H1 (cell line): ENCODE results near the gene UBXN4. TPM values are rescaled to one million over a fixed set of nuclear protein-coding genes. Genes with fewer than 3 reads are reported as not detected.

Experiments
- EGR1 ChIP-seq: IDR thresholded peaks from 2 replicates; pipeline ENCODE4 v1.6.1; 2011; ENCODE audit warnings: low read depth, low read length, borderline replicate concordance
- RBBP5 ChIP-seq: IDR thresholded peaks from 2 replicates; pipeline ENCODE4 v1.7.1; 2012; ENCODE audit warnings: low read depth, mild to moderate bottlenecking, inconsistent platforms, low read length, moderate library complexity, borderline replicate concordance
- TAF7 ChIP-seq: optimal IDR thresholded peaks from 2 replicates; pipeline ENCODE3; 2011; ENCODE audit warnings: low read depth, mild to moderate bottlenecking, inconsistent platforms, low read length, moderate library complexity, borderline replicate concordance
- polyA plus RNA-seq, 7 experiments: library from polyadenylated mRNA; depleted of rRNA in 3 of 7; stranded (reverse) in 5 of 7; unstranded in 2 of 7; fragments of >200 nt in 5 of 7; fragments of 200-250 nt in 2 of 7; gene quantifications; 1 replicate in 5 of 7; 2 replicates in 1 of 7; 4 replicates in 1 of 7; pipeline versions ENCODE4 v1.2.1 to v1.2.3, GENCODE V29; 2011 to 2013; ENCODE audit warnings: missing spikeins in 2 of 7, mixed read lengths in 2 of 7
- total RNA-seq: library from RNA; stranded (reverse); fragmentation: NEBNext Ultra II Directional; extraction: Animal tissue kit (Norgen Biotek cat#: 25700); gene quantifications from 2 replicates; pipeline ENCODE4 v1.2.1, GENCODE V29; 2021

The UBXN4 gene
- total and polyA plus RNA-seq, 2 of the 8 experiments (the other 6 are each of a cell fraction or from before 2014, with no cell fraction given): 20.1 to 64.2 TPM

DNA sequence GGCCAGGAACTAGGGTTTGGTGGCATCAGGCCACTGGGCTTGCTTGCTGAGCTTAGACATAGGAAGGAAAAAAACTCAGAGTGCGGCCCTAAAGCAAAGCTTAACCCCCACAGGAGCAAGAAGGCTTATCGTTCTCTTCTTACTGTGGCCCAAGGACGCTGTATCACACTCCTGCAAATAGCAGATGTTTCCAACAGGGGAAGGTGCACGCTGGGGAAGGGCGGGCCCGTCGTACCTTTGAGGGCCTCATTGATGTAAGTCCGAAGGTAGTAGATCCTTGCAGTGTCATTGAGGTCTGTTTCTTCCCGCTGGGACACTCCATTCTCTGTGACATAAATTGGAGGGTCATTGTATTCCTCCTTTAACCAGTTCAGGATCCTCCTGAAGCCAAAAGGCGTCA, 48.8 kb downstream of the UBXN4 start (continued):
- TF ChIP-seq EGR1: no peak
- no peak for TF ChIP-seq TAF7
- no peak for TF ChIP-seq RBBP5
